Epithelial cell of esophagus (primary cell): ENCODE measurements around the gene CLIC1.

Source experiments
- DNase-seq: peaks from one replicate; pipeline ENCODE4 v3.0.0; 2010; ENCODE audit warnings: low read depth
- H3K4me3 ChIP-seq: 2 replicates; pipeline ENCODE4 v1.5.1; 2011; ENCODE audit warnings: mild to moderate bottlenecking, low read length, control low read depth
- TF ChIP-seq, protein P1 (sequence below): IDR thresholded peaks from 2 replicates; pipeline ENCODE4 v1.5.1; 2011; ENCODE audit warnings: low read depth, mild to moderate bottlenecking, low read length, control low read depth, inconsistent platforms; ENCODE audit not compliant: insufficient read depth; ENCODE audit errors: missing control alignments

The CLIC1 gene

GRCh38 chr6:31750411-31751022, 14.2 kb upstream of the CLIC1 start:
- H3K4me3 ChIP-seq = no peak overlapping the region
- DNase-seq = no peak
- TF ChIP-seq, protein P1, sequence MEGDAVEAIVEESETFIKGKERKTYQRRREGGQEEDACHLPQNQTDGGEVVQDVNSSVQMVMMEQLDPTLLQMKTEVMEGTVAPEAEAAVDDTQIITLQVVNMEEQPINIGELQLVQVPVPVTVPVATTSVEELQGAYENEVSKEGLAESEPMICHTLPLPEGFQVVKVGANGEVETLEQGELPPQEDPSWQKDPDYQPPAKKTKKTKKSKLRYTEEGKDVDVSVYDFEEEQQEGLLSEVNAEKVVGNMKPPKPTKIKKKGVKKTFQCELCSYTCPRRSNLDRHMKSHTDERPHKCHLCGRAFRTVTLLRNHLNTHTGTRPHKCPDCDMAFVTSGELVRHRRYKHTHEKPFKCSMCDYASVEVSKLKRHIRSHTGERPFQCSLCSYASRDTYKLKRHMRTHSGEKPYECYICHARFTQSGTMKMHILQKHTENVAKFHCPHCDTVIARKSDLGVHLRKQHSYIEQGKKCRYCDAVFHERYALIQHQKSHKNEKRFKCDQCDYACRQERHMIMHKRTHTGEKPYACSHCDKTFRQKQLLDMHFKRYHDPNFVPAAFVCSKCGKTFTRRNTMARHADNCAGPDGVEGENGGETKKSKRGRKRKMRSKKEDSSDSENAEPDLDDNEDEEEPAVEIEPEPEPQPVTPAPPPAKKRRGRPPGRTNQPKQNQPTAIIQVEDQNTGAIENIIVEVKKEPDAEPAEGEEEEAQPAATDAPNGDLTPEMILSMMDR = no peak

DNA sequence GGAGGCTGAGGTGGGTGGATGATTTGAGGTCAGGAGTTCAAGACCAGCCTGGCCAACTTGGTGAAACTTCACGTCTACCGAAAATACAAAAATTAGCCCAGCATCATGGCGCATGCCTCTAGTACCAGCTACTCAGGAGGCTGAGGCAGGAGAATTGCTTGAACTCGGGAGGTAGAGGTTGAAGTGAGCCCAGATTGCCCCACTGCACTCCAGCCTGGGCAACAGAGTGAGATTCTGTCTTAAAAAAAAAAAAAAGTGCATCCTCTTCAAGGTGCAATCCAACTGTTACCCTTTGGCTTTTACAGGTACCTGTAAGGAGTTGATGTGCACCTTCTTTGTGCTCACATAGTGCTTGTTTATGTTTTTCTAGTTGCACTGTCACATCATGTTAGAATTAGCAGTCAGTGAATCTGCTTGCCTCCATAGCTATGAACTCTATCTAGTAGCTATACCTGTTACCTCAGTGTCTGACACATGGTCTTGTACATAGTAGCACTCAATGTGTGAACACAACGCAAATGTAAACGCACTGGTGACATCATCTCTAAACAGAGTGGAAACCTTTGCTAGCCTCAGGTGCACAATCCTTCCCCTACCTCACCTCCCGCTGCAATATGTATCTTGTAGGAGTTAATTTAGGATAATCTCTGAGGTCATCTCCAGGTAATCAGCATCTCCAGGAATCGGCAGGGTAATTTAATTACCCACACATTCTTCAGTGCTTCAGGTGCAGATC, 13.1 kb upstream of the CLIC1 start:
- TF ChIP-seq, protein P1 = no peak
- H3K4me3 ChIP-seq = no peak overlapping the region
- DNase-seq = no peak

DNA sequence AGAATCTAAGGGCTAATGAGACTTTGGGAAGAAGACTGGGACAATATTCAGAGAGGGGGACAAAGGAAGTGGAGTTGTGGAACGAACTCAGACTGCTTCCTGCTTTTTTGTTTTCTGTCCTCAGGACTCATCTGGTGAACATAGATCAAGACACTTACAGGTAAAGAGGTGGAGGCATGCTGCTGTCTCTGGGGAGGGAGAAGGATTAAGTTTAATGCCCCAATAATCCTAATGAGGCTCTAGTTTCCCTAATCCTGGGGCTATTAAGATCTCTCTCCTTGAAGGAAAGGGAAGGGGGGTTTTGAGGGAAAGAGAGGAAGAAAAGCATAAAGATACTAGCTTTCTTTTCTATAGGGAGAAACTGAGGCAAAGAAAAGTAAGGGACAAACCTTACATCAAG, 8.1 kb upstream of the CLIC1 start:
- TF ChIP-seq, protein P1 = no peak
- no peak overlapping the region for H3K4me3 ChIP-seq
- no peak for DNase-seq

DNA sequence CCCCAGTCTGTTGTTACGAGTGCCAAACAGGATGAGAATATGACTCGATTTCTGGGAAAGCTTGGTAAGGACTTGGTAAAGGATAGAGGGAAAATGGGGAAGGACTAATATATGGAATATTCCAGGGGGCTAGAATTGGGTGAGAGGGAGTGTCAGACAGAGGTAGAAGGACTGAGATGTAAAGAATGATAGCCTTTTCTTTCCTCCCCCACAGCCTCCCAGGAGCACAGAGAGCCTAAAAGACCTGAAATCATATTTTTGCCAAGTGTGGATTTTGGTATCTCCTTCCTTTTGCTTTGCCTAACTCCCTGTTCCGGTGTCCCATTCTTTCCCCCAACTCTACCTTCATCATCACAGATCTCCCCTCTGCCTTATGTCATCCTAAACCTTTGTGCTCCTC, 6.6 kb upstream of the CLIC1 start:
- TF ChIP-seq, protein P1 = no peak
- no peak overlapping the region for H3K4me3 ChIP-seq
- no peak for DNase-seq

GRCh38 chr6:31741815-31742214, 5.5 kb upstream of the CLIC1 start:
- TF ChIP-seq, protein P1 = no peak
- no peak for DNase-seq
- no peak overlapping the region for H3K4me3 ChIP-seq

DNA sequence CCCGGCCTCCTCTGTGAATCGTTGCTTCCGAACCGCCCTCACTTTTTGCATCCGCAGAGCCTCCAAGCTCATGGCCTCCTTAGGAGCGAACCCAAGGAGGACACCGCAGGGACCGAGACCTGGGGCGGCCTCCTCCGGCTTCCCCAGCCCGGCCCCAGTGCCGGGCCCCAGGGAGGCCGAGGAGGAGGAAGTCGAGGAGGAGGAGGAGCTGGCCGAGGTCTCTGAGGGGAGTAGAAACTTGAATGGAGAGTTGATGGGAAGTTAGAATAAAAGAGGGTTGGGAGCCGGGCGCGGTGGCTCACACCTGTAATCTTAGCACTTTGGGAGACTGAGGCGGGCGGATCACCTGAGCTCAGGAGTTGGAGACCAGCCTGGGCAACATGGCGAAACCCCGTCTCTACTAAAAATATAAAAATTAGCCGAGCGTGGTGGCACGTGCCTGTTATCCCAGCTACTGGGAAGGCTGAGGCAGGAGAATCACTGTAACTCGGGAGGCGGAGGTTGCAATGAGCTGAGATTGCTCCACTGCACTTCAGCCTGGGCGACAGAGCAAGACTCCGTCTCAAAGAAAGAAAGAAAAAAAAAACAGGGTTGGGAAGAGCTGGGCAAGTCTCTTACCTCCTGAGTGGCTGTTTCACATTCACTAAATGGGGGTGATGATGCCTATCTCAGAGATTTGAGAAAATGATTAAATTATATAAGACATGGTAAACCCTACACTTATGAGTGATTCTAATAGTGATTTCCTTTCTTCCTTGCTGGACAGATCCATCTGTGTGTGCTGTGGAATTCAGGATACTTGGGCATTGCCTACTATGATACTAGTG, 4.3 kb upstream of the CLIC1 start:
- TF ChIP-seq, protein P1 = no peak
- H3K4me3 ChIP-seq = peak overlapping the region; percentile 90
- no peak for DNase-seq
